PC-9 (cell line): Measurements from ENCODE around the gene MCM6. TPM values are rescaled to one million over a fixed set of nuclear protein-coding genes. Genes with fewer than 3 reads are reported as not detected.

ENCODE experiments used
- BruUV-seq: library from RNA; stranded (reverse); fragments of 400-500 nt; replicated peaks from 2 replicates; lab custom pipeline; 2021; lab: Mats Ljungman, UMichigan
- CTCF ChIA-PET: fragments of 300-600 bp; sonication (Branson Sonifier 250); formaldehyde crosslinking; loops from one replicate; lab custom pipeline; 2022; ENCODE audit warnings: antibody characterized with exemption; lab: Charles Lee
- POLR2A ChIA-PET: fragments of 300-600 bp; sonication (Branson Sonifier 250); formaldehyde crosslinking; loops from one replicate; lab custom pipeline; 2022; ENCODE audit warnings: antibody characterized with exemption; ENCODE audit not compliant: unreplicated experiment; lab: Charles Lee
- DNase-seq, 2 experiments: peaks; one replicate each; pipeline versions ENCODE4 v3.0.0 to v3.0.0-alpha.2; 2015 to 2022; ENCODE audit warnings: mixed read lengths in 1 of 2
- H2AFZ ChIP-seq: fragments of 200-600 bp; sonication (generic); 2 replicates; pipeline ENCODE4 v1.8.1; 2017; ENCODE audit warnings: antibody characterized with exemption
- H3F3A ChIP-seq: fragments of 200-600 bp; sonication (generic); 2 replicates; pipeline ENCODE4 v1.8.1; 2017; ENCODE audit warnings: antibody characterized with exemption, mild to moderate bottlenecking, low read depth; ENCODE audit not compliant: insufficient read depth
- H3K27ac ChIP-seq: fragments of 200-600 bp; sonication (generic); 2 replicates; pipeline ENCODE4 v1.6.1; 2016; ENCODE audit warnings: mixed run types
- H3K27me3 ChIP-seq: fragments of 200-600 bp; sonication (generic); 2 replicates; pipeline ENCODE4 v1.6.1; 2016; ENCODE audit warnings: low read depth, mixed run types; ENCODE audit not compliant: insufficient read depth
- H3K36me3 ChIP-seq: fragments of 200-600 bp; sonication (generic); 2 replicates; pipeline ENCODE4 v1.6.1; 2016; ENCODE audit warnings: low read depth, mixed run types
- H3K4me1 ChIP-seq: fragments of 200-600 bp; sonication (generic); replicated peaks from 2 replicates; pipeline ENCODE4 v1.6.1; 2016; ENCODE audit warnings: mixed run types; ENCODE audit not compliant: insufficient read depth
- H3K4me2 ChIP-seq: fragments of 200-600 bp; sonication (generic); 2 replicates; pipeline ENCODE4 v1.6.1; 2017; ENCODE audit warnings: mixed run types
- H3K4me3 ChIP-seq: fragments of 200-600 bp; sonication (generic); 2 replicates; pipeline ENCODE4 v1.6.1; 2016; ENCODE audit warnings: mixed run types
- H3K79me2 ChIP-seq: fragments of 200-600 bp; sonication (generic); 2 replicates; pipeline ENCODE4 v1.6.1; 2017; ENCODE audit warnings: low read depth, mixed run types
- H3K9me2 ChIP-seq: fragments of 200-600 bp; sonication (generic); 2 replicates; pipeline ENCODE4 v1.8.1; 2017; ENCODE audit warnings: mild to moderate bottlenecking; ENCODE audit not compliant: insufficient read depth
- H3K9me3 ChIP-seq: fragments of 200-600 bp; sonication (generic); 2 replicates; pipeline ENCODE4 v1.8.1; 2016; ENCODE audit warnings: low read depth; ENCODE audit not compliant: insufficient read depth
- H4K20me1 ChIP-seq: fragments of 200-600 bp; sonication (generic); 2 replicates; pipeline ENCODE4 v1.8.1; 2017; ENCODE audit not compliant: insufficient read depth
- CTCF ChIP-seq: fragments of 200-600 bp; sonication (generic); conservative IDR thresholded peaks from 2 replicates; pipeline ENCODE4 v1.6.1; 2017; ENCODE audit warnings: mixed run types, antibody characterized with exemption, mild to moderate bottlenecking, moderate library complexity
- EZH2 ChIP-seq: fragments of 200-600 bp; sonication (generic); IDR thresholded peaks from 2 replicates; pipeline ENCODE4 v1.8.0; 2017; ENCODE audit warnings: antibody characterized with exemption, low read depth
- intact Hi-C: fragments of 100-400 bp; cut with micrococcal nuclease; formaldehyde crosslinking; loops from one replicate; pipeline ENCODE4 v1.10.0; 2022; ENCODE audit not compliant: unreplicated experiment
- total RNA-seq: library from RNA; stranded (reverse); gene quantifications from 2 replicates; pipeline ENCODE4 v1.2.3, GENCODE V29; 2021

The MCM6 gene
- total RNA-seq, 1 experiment from 2014 or later = 33.1 TPM

GRCh38 chr2:135914485-135914884 lies 38.2 kb upstream of the MCM6 start:
- intact Hi-C loops = loop anchor here (10.0 kb wide), 1 partner anchor 1930 kb away; no protein-coding TSS in a partner anchor
- ChIA-PET CTCF (interaction anchor here (1.8 kb wide), 1 partner anchor 470 kb away, joined by 8 read pairs; no protein-coding TSS in a partner anchor), POLR2A (interaction anchor here (0.7 kb wide), 1 partner anchor 468 kb away, joined by 5 read pairs; no protein-coding TSS in a partner anchor)
- H3K4me2 ChIP-seq = no peak overlapping the region
- no peaks in the 10 kb centered on the region; the same call in 1 of the 2 replicates for H4K20me1 ChIP-seq
- no peak for DNase-seq
- H3K9me2 ChIP-seq = no peaks in the 10 kb centered on the region
- H3K36me3 ChIP-seq = peaks cover 23% of the 10 kb centered on the region
- BruUV-seq = no TSS peak
- H2AFZ ChIP-seq = no peak overlapping the region
- H3K27me3 ChIP-seq = no peaks in the 10 kb centered on the region
- H3K4me3 ChIP-seq = no peak overlapping the region
- H3K79me2 ChIP-seq = no peaks in the 10 kb centered on the region
- TF ChIP-seq EZH2 (no peak), CTCF (no peak)
- H3K27ac ChIP-seq = no peak overlapping the region
- H3F3A ChIP-seq = peaks cover 7% of the 10 kb centered on the region; the same call in 1 of the 2 replicates
- no peaks in the 10 kb centered on the region for H3K4me1 ChIP-seq
- H3K9me3 ChIP-seq = no peaks in the 10 kb centered on the region

- Histone ChIP-seq H3K4me3 (no peak overlapping the region), H3K36me3 (peaks cover 26% of the 10 kb centered on the region), H2AFZ (no peak overlapping the region), H3K9me2 (no peaks in the 10 kb centered on the region), H3K9me3 (no peaks in the 10 kb centered on the region), H4K20me1 (no peaks in the 10 kb centered on the region; the same call in 1 of the 2 replicates), H3K27me3 (no peaks in the 10 kb centered on the region), H3K79me2 (no peaks in the 10 kb centered on the region), H3K4me1 (no peaks in the 10 kb centered on the region), H3K4me2 (no peak overlapping the region), H3F3A (peaks cover 7% of the 10 kb centered on the region; the same call in 1 of the 2 replicates), H3K27ac (no peak overlapping the region)
- TF ChIP-seq EZH2 (no peak), CTCF (peak; percentile 93)
- ChIA-PET POLR2A (no interaction called here), CTCF (interaction anchor here (0.6 to 1.8 kb wide), 4 partner anchors 9 to 1310 kb away, joined by 4 to 8 read pairs (median 6); partner anchors contain the start of gene MCM6)
- intact Hi-C loops = loop anchor here (10.0 kb wide), 1 partner anchor 1931 kb away; no protein-coding TSS in a partner anchor
- peak in 1 of 2 experiments; percentile 8 for DNase-seq
- BruUV-seq = no TSS peak
Measured at GRCh38 chr2:135913727-135914365, 37.6 kb upstream of the MCM6 start.

GRCh38 chr2:135909976-135910375 lies 33.7 kb upstream of the MCM6 start:
- Histone ChIP-seq H3K27ac (no peak overlapping the region), H3K36me3 (peaks cover 33% of the 10 kb centered on the region), H3K4me2 (no peak overlapping the region), H3K9me2 (0 out of 2 replicates have a peak, but pooled peaks cover 5% of the 10 kb centered on the region), H3F3A (peaks cover 13% of the 10 kb centered on the region; the same call in 1 of the 2 replicates), H2AFZ (no peak overlapping the region), H3K9me3 (no peaks in the 10 kb centered on the region; the same call in 1 of the 2 replicates), H3K4me1 (no peaks in the 10 kb centered on the region), H3K4me3 (no peak overlapping the region), H4K20me1 (no peaks in the 10 kb centered on the region), H3K27me3 (no peaks in the 10 kb centered on the region), H3K79me2 (no peaks in the 10 kb centered on the region)
- POLR2A ChIA-PET = interaction anchor here (0.6 kb wide), 1 partner anchor 21 kb away, joined by 5 read pairs; no protein-coding TSS in a partner anchor
- no peak for DNase-seq
- CTCF ChIA-PET = no interaction called here
- TF ChIP-seq CTCF (no peak), EZH2 (no peak)
- intact Hi-C loops = loop anchor here (10.0 kb wide), 2 partner anchors 915 to 1935 kb away; no protein-coding TSS in a partner anchor
- no TSS peak for BruUV-seq
